Measurements from ENCODE around the gene EFCAB8.
A peak's percentile ranks its signal among the peaks of the same experiment; 100 is the strongest.

The EFCAB8 gene

DNA sequence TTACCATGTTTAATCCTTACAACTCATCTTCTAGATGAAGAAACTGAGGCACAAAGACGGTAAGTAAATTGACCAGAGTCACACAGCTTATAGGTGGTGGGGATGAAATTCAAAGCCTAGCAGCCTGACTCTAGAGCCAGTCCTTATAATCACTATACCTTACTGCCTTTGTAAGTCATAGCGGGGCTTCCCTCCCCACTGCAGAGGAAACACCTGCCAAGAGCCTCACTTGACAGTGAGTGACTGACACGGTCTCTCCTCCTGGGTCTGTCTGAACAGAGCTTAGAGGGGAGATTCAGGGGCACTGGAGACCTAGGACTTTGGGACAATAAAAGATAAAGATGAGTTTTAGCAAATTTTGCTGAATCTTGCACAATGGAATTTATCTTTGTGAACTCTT, 132.7 kb downstream of the EFCAB8 start:
- DNase-seq (ENCODE audit: low read depth): no peak
- no peak overlapping the region for H3K4me3 ChIP-seq (ENCODE audit: low read depth, low read length)
- no peak for TF ChIP-seq POLR2A (IDR thresholded peaks at IDR 0.05; ENCODE audit: extremely low read depth, insufficient read length)
- no peak for TF ChIP-seq MYC (IDR thresholded peaks at IDR 0.05; ENCODE audit: low read depth, low read length)
- TF ChIP-seq, protein P1, sequence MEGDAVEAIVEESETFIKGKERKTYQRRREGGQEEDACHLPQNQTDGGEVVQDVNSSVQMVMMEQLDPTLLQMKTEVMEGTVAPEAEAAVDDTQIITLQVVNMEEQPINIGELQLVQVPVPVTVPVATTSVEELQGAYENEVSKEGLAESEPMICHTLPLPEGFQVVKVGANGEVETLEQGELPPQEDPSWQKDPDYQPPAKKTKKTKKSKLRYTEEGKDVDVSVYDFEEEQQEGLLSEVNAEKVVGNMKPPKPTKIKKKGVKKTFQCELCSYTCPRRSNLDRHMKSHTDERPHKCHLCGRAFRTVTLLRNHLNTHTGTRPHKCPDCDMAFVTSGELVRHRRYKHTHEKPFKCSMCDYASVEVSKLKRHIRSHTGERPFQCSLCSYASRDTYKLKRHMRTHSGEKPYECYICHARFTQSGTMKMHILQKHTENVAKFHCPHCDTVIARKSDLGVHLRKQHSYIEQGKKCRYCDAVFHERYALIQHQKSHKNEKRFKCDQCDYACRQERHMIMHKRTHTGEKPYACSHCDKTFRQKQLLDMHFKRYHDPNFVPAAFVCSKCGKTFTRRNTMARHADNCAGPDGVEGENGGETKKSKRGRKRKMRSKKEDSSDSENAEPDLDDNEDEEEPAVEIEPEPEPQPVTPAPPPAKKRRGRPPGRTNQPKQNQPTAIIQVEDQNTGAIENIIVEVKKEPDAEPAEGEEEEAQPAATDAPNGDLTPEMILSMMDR (IDR thresholded peaks at IDR 0.05; ENCODE audit: low read depth, low read length): no peak
- TF ChIP-seq, protein P2, sequence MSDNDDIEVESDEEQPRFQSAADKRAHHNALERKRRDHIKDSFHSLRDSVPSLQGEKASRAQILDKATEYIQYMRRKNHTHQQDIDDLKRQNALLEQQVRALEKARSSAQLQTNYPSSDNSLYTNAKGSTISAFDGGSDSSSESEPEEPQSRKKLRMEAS (IDR thresholded peaks at IDR 0.05; ENCODE audit: low read depth, low read length): no peak

DNA sequence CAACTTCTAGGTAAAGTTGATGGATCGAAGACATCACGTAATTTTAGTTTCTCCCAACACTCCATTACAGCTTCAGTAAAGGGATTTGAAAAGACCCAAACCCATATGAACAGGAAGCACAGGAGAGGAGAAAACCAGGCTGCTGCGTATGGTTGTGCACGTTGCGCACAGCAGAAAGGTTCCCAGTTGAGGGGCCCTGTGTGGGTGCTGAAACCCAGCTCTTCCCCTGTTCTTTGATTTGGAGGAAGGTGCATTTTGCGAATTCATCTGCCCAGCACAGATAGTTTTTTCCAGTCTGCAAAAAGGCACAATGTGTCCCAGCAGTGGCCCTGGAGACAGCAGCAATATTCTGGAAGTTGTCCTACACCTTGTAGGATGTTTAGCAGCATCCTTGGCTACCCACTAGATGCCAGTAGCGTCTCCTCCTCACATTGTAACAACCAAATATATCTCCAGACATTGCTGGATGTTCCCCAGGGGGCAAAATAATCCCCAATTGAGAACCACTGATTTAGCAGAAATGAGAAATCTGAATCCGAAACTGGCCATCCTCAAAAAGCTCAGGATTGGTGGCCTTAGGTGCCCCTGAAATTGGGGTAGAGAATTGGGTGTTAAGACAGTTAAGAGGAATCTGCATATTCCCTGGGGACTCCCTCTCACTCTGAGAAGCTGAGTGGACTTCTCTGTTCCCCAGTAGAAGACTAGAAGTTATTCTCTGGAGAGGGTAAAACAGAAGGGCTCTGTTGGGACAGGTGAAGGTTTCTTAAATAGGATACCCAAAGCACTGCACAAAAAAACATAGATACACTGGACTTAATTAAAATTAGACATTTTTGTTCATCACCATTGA, 133.3 kb downstream of the EFCAB8 start:
- H3K4me3 ChIP-seq (ENCODE audit: low read depth, low read length): no peak overlapping the region
- DNase-seq (ENCODE audit: low read depth): peak; percentile 45
- TF ChIP-seq, protein P2 (IDR thresholded peaks at IDR 0.05; ENCODE audit: low read depth, low read length): no peak
- TF ChIP-seq, protein P1 (IDR thresholded peaks at IDR 0.05; ENCODE audit: low read depth, low read length): no peak
- TF ChIP-seq MYC (IDR thresholded peaks at IDR 0.05; ENCODE audit: low read depth, low read length) (no peak), POLR2A (IDR thresholded peaks at IDR 0.05; ENCODE audit: extremely low read depth, insufficient read length) (no peak)

DNA sequence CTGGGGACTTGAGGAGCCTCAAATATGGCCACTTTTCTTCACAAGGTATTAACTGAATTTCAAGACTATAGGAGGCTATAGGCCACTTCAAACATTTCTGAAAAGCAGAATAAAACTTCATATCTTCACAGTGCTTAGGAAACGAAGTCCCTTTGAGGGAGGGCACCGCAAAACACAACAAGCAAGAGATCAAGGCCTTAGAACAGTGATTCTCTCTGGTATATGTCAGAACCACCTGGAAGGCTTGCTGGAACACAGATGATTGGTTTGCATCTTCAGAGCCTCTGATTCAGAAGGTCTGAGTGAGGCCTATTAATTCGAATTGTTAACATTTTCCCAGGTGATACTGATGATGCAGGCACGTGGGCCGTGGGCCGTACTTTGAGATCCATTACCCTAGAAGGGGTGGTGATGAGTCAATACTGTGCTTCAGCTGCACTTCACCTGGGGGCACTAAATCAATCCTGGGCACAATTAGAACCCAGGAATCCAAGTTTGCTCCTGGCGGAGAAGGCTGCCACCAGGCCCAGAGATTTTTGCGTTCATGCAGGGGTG, 134.8 kb downstream of the EFCAB8 start:
- no peak for DNase-seq (ENCODE audit: low read depth)
- H3K4me3 ChIP-seq (ENCODE audit: low read depth, low read length): no peak overlapping the region
- TF ChIP-seq MYC (IDR thresholded peaks at IDR 0.05; ENCODE audit: low read depth, low read length) (no peak), POLR2A (IDR thresholded peaks at IDR 0.05; ENCODE audit: extremely low read depth, insufficient read length) (no peak)
- TF ChIP-seq, protein P1 (IDR thresholded peaks at IDR 0.05; ENCODE audit: low read depth, low read length): no peak
- TF ChIP-seq, protein P2 (IDR thresholded peaks at IDR 0.05; ENCODE audit: low read depth, low read length): no peak

DNA sequence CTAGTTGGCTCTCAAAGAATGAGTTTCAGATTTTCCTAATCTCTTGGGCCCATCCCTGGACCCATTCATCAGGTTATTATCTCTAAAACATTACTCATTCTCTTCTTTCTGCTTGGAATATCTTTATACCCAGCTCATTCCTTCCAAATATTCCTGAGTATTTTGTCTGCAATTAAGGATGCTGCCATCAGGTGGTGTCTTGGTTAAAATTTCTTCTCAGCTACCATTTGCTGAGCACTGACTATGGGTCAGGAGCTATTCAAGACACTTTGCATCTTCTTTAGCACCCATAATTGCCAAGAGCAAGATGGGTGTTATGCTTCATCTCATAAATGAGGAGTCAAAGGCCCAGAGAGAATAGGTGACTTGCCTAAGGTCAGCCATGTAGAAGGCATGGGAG, 137.1 kb downstream of the EFCAB8 start:
- TF ChIP-seq, protein P1 (IDR thresholded peaks at IDR 0.05; ENCODE audit: low read depth, low read length): peak; percentile 15
- TF ChIP-seq, protein P2 (IDR thresholded peaks at IDR 0.05; ENCODE audit: low read depth, low read length): no peak
- DNase-seq (ENCODE audit: low read depth): no peak
- H3K4me3 ChIP-seq (ENCODE audit: low read depth, low read length): no peak overlapping the region

DNA sequence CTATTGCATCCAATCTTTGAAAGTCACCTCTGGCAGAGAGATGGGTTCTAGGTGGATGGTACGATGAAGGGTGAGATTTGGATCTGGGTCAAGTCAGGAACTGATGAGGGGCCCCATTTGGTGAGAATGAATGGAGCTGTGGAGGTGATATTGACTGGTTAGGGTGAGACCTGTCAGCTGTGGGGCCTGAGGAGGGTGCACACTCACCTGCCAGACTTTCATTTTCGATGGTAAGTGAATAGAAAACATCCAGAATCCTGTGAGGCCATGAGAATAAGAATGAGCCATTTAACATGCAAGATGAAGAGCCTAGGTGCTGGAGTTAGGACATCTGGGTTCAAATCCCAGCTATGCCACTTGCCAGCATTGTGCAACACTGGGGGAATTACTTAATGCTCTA, 138.7 kb downstream of the EFCAB8 start:
- DNase-seq (ENCODE audit: low read depth): no peak
- H3K4me3 ChIP-seq (ENCODE audit: low read depth, low read length): no peak overlapping the region
- TF ChIP-seq MYC (IDR thresholded peaks at IDR 0.05; ENCODE audit: low read depth, low read length) (no peak), POLR2A (IDR thresholded peaks at IDR 0.05; ENCODE audit: extremely low read depth, insufficient read length) (no peak)
- TF ChIP-seq, protein P2 (IDR thresholded peaks at IDR 0.05; ENCODE audit: low read depth, low read length): no peak
- TF ChIP-seq, protein P1 (IDR thresholded peaks at IDR 0.05; ENCODE audit: low read depth, low read length): no peak

Measured in NB4 (cell line).